NCI-H2107 (cell line): ENCODE results near the gene INPP5J.
"Not testable (repeated sequence)": the region's sequence is repeated elsewhere in the genome, so short reads cannot be mapped to it uniquely, and the experiment has no call there.

Source experiments
- DNase-seq: peaks from one replicate; lab custom pipeline; 2025; lab: John Stamatoyannopoulos, UW

INPP5J gene

DNA sequence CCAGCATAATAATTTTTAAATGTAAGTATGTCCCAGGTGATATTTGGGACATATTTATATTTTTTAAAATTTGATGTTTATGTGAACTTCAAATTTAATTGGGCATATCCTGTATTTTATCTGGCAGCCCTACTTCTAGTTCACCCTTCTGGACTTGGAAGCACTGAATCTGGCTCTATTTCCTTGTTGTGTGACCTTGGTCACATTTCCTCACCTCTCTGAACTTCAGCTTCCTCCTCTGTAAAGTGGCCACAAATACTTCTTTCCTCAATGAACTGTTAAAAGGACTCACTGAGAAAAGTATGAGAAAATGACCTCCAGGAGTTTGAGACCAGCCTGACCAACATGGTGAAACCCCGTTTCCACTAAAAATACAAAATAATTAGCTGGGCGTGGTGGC is 29.1 kb downstream of the INPP5J start:
- no peak for DNase-seq

DNA sequence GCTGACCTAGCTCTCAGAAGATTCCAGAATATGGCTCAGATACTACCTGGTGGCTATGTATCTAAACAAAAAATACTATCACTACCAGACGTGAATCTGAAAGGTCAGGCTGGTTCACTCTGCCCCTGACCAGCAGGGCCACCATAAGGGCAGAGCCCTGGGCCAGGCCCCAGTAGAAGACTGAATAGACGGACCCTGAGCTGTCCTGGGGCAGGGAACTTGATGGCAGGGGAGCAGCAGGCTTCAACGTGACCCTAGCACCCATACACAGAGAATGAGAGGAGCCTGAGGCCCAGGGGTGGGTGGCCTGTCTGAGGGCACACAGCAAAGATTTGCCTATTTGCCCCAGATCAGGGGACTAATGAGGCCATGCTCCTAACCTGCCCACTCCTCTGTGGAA is 30.6 kb downstream of the INPP5J start:
- DNase-seq: no peak

DNA sequence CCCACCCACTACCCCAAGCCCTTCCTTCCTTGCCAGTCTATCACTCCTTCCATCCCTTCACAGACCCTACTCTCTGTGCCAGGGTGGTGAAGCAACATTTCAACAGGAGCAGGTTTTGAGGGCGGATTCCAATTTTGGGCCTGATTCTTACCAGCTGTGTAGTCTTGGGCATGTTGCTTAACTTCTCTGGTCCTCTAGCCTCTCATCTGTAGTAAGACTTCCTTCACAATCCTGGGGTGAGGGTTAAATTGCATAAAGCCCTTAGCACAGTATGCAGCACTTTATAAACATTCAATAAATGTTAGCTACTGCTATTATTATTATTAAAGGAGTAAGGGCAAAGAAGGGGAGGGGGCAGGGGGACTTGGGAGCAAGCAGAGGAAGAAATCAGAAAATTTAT is 32.2 kb downstream of the INPP5J start:
- no peak for DNase-seq

DNA sequence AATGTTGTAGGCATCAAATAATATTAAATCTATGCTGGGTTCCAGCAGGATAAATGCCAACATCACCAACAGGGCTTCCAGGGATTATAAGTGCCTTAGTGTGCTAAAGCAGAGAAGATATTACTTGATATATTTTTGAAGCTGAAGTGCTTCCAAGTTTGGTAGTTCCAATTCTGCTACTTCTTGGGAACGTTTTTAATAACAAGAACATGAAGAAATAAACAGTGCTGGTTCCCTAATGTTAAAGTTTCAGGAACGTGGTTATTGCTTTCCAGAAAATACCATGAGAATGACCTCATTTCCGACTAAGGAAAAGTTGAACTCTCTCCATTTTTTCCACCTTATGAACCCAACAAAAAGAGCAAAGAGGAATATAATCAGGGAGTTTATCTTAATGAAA is 32.7 kb downstream of the INPP5J start:
- DNase-seq: no peak

DNA sequence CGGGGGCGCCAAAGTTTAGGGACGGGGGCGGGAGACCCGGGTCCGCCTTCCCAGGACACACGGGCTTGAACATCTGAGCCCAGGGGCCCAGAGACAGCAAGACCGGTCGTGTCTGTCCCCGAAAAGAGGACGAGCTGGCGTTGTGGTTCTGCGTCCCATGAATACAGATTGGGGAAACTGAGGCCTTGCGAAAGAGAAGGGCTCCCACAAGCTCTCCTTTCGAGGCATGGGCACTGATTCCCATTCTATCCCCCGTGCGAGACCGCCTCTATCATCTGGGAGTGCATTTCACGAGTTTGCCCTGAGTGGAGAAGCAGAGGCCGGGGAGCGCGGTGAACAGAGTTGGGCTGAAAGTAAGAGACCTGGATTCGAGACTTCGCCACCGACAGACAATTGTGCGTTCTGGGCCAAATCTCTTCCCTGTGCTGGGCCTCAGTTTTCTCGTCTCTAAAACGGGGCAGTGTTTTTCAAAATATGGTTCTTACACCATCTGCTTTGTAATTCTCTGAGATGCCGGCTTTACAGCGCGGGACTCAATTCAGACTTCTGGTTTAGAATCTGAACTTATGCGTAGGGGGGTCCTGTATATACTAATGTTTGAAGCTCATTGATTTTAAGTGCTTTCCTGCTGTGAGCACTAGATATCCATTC is 37.7 kb downstream of the INPP5J start:
- DNase-seq: no peak

DNA sequence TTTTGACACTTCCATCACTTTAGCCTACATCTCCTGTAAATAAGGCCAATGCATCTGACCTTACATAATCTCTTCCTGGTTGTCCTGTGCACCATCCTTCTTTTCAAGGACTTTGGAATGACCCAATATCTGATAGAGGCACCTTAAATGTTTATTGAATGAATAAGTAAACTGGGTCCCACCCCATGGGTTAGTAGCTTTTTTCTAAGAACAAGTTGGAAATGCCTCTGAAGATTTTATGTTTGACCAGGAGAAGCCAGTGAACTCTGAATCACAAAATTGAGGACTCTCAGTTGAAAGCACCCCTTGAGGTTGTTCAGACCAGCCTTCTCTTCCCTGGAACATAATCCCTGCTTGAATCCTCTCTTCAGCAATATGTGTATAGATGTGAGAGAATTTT is 38.6 kb downstream of the INPP5J start:
- DNase-seq: no peak

DNA sequence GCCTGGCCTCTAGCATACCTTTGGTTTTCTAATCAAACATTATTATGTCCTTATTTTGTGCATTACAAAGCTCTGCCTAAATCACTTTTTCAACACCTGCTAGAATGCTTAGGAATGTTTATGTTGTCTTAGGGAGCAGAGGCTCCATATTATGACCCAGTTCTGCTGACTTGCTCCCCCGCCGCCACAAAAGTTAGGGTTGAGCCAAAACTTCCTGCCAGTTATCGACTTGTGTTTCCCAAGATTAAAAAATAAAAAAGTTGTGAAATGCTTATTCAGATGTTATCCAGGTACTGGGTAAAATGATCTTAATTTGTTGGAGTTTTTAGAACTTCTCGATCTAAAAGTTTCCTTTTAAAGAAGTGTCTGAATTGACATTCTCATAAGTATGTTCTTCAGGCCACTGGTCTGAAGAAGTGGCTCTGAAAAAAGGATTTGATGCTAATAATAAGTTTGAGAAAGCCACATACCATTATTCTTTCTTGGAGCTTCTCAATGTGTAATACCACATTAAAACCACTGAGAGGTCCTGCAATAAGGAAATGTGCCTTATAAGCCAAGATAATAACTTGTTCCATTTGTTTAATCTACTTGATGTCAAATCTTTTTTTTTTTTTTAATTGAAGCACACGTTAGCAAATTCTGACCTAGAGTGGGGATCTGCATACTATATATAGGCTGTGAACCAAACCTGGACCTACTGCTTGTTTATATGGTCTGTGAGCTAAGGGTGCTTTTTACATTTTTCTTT is 39.4 kb downstream of the INPP5J start:
- no peak for DNase-seq

DNA sequence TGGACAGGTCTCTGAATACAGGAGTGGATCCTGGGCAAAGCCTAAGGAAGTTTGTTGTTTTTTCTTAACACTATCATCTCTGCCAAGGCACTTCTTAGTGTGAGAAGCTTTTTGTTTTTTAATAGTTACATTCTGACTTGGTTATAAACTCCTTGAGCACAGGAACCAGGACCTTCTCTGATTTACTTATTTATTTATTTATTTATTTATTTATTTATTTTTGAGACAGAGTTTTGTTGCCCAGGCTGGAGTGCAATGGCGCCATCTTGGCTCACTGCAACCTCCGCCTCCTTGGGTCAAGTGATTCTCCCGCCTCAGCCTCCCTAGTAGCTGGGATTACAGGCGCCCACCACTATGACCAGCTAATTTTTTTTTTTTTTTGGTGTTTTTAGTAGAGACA is 48.2 kb downstream of the INPP5J start:
- no peak for DNase-seq

DNA sequence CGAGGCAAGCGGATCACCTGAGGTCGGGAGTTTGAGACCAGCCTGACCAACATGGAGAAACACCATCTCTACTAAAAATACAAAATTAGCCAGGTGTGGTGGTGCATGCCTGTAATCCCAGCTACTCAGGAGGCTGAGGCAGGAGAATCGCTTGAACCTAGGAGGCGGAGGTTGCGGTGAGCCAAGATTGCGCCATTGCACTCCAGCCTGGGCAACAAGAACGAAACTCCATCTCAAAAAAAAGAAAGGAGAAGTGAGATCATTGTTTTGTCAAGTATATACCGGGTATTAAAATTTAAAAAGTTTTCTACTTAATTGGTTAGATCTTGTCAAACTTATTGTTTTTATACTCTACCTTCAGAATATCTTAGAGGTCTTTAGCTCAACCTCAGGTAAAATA is 49.0 kb downstream of the INPP5J start:
- DNase-seq: not testable (repeated sequence)

DNA sequence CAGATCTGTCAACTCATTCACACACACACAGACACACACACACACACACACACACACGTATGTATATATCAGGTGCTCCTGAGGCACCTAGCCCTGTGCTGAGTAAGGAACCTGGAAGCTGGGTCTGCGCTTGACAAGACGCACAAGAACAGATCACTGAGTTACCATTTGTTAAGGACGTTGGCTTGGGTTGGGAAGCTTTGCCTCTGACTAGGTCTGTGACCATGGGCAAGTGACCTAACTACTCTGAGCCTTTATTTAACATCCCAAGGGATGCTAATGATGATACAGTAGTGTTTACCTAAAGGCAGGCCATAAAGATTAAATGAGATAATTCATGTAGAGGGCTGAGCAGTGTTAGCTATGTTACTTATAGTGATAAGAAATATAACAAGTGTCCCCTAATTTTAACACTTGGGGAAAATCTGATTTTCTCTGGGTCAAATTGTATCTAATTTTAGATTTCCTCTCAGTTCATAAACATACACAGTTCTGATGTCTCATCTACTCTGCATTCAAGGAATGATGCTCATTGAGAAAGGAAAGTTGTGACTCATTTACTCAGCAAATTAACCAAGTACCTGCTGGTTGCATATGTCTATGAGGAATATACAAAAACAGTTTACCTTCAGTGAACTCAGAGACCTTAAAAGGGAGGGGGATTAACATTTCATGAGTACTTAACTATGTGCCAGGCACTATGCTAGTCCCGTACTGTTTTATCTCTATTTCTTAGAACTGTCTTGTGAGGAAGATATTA is 50.8 kb downstream of the INPP5J start:
- no peak for DNase-seq

DNA sequence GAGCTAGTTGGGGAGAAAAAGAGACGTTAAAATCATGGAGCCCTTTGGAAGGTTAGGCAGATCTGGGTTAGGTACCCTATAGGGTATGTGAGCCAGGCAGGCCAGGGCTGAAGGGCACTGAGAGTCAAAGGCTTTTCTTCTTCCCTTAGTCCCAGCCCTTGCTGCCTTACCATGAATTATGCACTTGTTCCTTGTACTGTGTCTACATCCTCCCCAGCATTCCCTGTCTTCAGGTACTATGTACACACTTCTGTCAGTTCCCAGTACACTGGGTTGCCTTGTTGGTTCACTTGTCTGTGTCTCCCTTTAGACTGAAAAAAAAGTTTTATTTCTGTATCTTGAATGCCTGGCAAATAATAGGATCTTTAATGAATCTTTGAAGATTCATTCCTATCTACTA is 54.2 kb downstream of the INPP5J start:
- no peak for DNase-seq

DNA sequence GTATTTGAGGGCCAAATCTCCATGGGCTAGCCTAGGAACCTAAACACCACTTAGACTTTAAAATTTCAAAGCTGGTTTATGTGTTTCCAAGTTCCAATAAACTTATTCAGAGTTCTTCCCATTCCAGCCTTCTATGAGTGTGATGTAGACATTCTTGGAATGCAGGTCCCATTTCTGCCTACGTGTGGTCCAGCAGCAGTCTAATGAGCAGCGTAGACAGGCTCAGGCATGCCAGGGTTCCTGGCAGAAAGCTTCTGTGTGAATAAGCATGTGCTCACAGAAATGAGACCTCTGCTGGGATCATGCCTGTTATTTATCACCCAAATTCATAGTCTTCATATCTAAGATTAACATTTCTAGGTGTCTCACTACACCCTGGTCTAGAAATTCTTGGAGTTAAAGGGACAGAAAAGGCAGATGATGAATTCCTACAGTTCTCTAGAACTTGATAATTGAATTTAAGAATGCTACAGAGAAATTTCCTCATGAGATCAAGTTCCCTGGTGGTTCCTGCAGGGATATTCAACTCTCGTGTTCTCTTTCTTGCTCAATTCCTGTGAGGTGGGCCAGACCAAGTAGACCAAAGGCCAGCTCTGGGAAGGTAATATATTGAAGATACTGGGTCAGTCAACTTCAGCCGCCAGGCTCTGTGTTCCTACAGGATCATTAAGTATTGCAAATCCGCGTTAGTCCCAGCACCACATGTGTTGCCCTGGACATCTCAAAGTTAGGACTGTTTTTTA is 54.8 kb downstream of the INPP5J start:
- DNase-seq: no peak

DNA sequence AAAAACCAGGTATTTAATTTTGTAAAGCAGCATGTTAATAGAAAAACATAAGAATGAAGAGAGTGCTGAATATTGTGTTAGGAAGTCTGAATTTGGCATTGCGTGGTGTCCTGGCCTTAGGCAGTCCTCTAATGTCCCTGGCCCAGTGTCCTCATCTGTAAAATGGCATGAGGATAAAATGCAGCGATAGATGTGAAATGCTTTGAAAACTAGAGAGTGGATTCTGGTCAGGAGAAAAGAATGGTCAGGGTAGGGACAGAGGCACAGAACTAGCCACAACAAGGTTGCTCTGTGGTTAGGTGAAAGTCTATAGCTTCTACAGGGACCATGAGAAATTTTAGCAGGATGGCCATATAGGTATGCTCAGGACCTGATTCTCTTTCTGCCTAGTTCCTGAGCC is 56.1 kb downstream of the INPP5J start:
- DNase-seq: no peak

DNA sequence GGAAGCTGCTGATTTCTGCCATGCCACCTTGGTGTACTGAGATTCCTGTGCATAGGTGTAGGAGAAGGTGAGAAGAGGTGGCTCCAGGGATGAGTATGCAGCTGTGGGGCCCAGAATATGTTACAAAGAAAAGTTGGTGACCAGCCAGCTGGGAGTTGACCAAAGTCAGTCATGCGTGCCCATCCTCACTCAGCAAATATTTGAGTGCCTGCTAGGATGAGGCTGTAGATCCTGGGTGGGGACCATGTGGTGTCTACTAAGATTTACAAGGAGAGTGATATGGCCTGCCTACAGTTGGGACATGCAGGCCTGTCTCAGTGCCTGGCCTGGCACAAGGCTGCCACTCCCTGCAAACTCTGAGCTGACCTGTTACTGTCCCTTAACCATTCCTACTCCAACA is 56.6 kb downstream of the INPP5J start:
- DNase-seq: no peak

DNA sequence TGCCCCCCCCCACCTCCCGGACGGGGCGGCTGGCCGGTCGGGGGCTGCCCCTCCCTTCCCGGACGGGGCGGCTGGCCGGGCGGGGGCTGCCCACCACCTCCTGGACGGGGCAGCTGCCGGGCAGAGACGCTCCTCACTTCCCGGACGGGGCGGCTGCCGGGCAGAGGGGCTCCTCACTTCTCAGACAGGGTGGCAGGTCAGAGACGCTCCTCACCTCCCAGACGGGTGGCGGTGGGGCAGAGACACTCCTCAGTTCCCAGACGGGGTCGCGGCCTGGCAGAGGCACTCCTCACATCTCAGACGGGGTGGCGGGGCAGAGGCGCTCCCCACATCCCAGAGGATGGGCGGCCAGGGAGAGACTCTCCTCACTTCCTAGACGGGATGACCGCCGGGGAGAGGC is 61.2 kb downstream of the INPP5J start:
- DNase-seq: no peak
